GM23338 (cell line): ENCODE data around the gene LENG9. TPM values are rescaled to one million over a fixed set of nuclear protein-coding genes. Genes with fewer than 3 reads are reported as not detected.
"Not testable (repeated sequence)": the region's sequence is repeated elsewhere in the genome, so short reads cannot be mapped to it uniquely, and the experiment has no call there.

Experiments used
- ATAC-seq: fragments of 200-7000 bp; cut with Tn5 transposase; 3 replicates; pipeline ENCODE4 v1.9.1; 2020
- DNase-seq: peaks from one replicate; pipeline ENCODE4 v3.0.0-alpha.2; 2015; ENCODE audit warnings: low spot score
- H2AFZ ChIP-seq: fragments of 200-600 bp; sonication (generic); 2 replicates; pipeline ENCODE4 v1.8.0; 2016; ENCODE audit warnings: antibody characterized with exemption, mild to moderate bottlenecking, moderate library complexity
- H3F3A ChIP-seq: fragments of 200-600 bp; sonication (generic); replicated peaks from 2 replicates; pipeline ENCODE4 v1.8.0; 2017; ENCODE audit warnings: antibody characterized with exemption, mixed run types, low read depth
- H3K27ac ChIP-seq: fragments of 200-600 bp; sonication (generic); 2 replicates; pipeline ENCODE4 v1.6.1; 2016; ENCODE audit warnings: low read depth
- H3K27me3 ChIP-seq: fragments of 200-600 bp; sonication (generic); 2 replicates; pipeline ENCODE4 v1.8.0; 2016; ENCODE audit warnings: mild to moderate bottlenecking, mixed run types, moderate library complexity; ENCODE audit not compliant: insufficient read depth
- H3K36me3 ChIP-seq: fragments of 200-600 bp; sonication (generic); 2 replicates; pipeline ENCODE4 v1.8.0; 2016; ENCODE audit warnings: mild to moderate bottlenecking; ENCODE audit not compliant: insufficient read depth
- H3K4me1 ChIP-seq: fragments of 200-600 bp; sonication (generic); 2 replicates; pipeline ENCODE4 v1.8.0; 2016; ENCODE audit warnings: mild to moderate bottlenecking, moderate library complexity; ENCODE audit not compliant: insufficient read depth
- H3K4me2 ChIP-seq: fragments of 200-600 bp; sonication (generic); 2 replicates; pipeline ENCODE4 v1.7.1; 2017; ENCODE audit warnings: mixed run types
- H3K4me3 ChIP-seq: fragments of 200-600 bp; sonication (generic); 2 replicates; pipeline ENCODE4 v1.6.1; 2016; ENCODE audit warnings: mixed run types
- H3K79me2 ChIP-seq: fragments of 200-600 bp; sonication (generic); replicated peaks from 2 replicates; pipeline ENCODE4 v1.8.0; 2017; ENCODE audit warnings: mild to moderate bottlenecking; ENCODE audit not compliant: insufficient read depth
- H3K9me2 ChIP-seq: fragments of 200-600 bp; sonication (generic); 2 replicates; pipeline ENCODE4 v1.8.0; 2017; ENCODE audit not compliant: insufficient read depth
- H4K20me1 ChIP-seq: fragments of 200-600 bp; sonication (generic); replicated peaks from 2 replicates; pipeline ENCODE4 v1.8.0; 2017; ENCODE audit warnings: mild to moderate bottlenecking; ENCODE audit not compliant: insufficient read depth
- H3K27ac Mint-ChIP-seq: 2 replicates; pipeline ENCODE4 v1.8.0; 2020; ENCODE audit warnings: inconsistent platforms, mild to moderate bottlenecking, moderate library complexity, mixed read lengths
- H3K27me3 Mint-ChIP-seq: 3 replicates; pipeline ENCODE4 v1.8.0; 2022; ENCODE audit warnings: low read depth, mild to moderate bottlenecking, moderate library complexity, mixed read lengths, inconsistent platforms; ENCODE audit not compliant: insufficient read depth, poor library complexity
- H3K36me3 Mint-ChIP-seq: 3 replicates; pipeline ENCODE4 v1.8.0; 2021; ENCODE audit warnings: low read depth, mild to moderate bottlenecking, inconsistent platforms, moderate library complexity, mixed read lengths
- H3K4me1 Mint-ChIP-seq: 3 replicates; pipeline ENCODE4 v1.8.0; 2020; ENCODE audit warnings: mild to moderate bottlenecking, inconsistent platforms, mixed read lengths
- H3K4me3 Mint-ChIP-seq: 3 replicates; pipeline ENCODE4 v1.8.0; 2021; ENCODE audit warnings: moderate library complexity, mild to moderate bottlenecking, inconsistent platforms, mixed read lengths
- H3K9me3 Mint-ChIP-seq: 3 replicates; pipeline ENCODE4 v1.8.0; 2020; ENCODE audit warnings: moderate library complexity, mild to moderate bottlenecking, inconsistent platforms, mixed read lengths
- ETS1 ChIP-seq: IDR thresholded peaks from 2 replicates; pipeline ENCODE4 v1.6.1; 2016; ENCODE audit warnings: antibody characterized with exemption
- EZH2phosphoT487 ChIP-seq: fragments of 200-600 bp; sonication (generic); IDR thresholded peaks from one replicate; pipeline ENCODE4 v1.8.1; 2018; ENCODE audit warnings: antibody characterized with exemption; ENCODE audit not compliant: unreplicated experiment
- ZNF114 ChIP-seq: fragments of 250-450 bp; sonication (Bioruptor Pico); IDR thresholded peaks from 2 replicates; pipeline ENCODE4 v1.5.0; 2020; ENCODE audit warnings: mild to moderate bottlenecking, moderate library complexity
- ZNF331 ChIP-seq: fragments of 250-450 bp; sonication (Bioruptor Pico); IDR thresholded peaks from 2 replicates; pipeline ENCODE4 v1.5.0; 2020; ENCODE audit warnings: low read depth, mild to moderate bottlenecking, moderate library complexity
- polyA plus RNA-seq: library from polyadenylated mRNA; unstranded; fragments of >200 nt; fragmentation: Nextera tagmentation; extraction: Ambion mirVana; gene quantifications from 2 replicates; pipeline ENCODE4 v1.2.1, GENCODE V29; 2016
- total RNA-seq: library from RNA; depleted of rRNA; stranded (reverse); fragments of >200 nt; shearing (Covaris generic); gene quantifications from 2 replicates; pipeline ENCODE4 v1.2.3, GENCODE V29; 2014
- TF ChIP-seq, protein P1 (sequence below): IDR thresholded peaks from one replicate; pipeline ENCODE4 v1.6.1; 2018; ENCODE audit warnings: antibody characterized with exemption; ENCODE audit not compliant: unreplicated experiment

LENG9 gene
- total and polyA plus RNA-seq, 2 experiments from 2014 or later = 0.26 to 6.4 TPM

- H3K9me3 Mint-ChIP-seq = peaks cover 84% of the 10 kb centered on the region
- H3K4me3 Mint-ChIP-seq, ATAC-seq: not testable (repeated sequence)
These were observed 43.6 kb upstream of the LENG9 start for GRCh38 chr19:54507038-54507717.

GRCh38 chr19:54506079-54506478, 42.5 kb upstream of the LENG9 start:
- no peaks in the 10 kb centered on the region for H3K79me2 ChIP-seq
- Mint-ChIP-seq H3K9me3 (peaks cover 80% of the 10 kb centered on the region), H3K36me3 (peaks cover 31% of the 10 kb centered on the region), H3K4me3 (no peak overlapping the region), H3K4me1 (no peaks in the 10 kb centered on the region), H3K27ac (no peak overlapping the region), H3K27me3 (peaks cover 3% of the 10 kb centered on the region)
- ATAC-seq (no peak), DNase-seq (no peak)
- no peak overlapping the region for H3K27ac ChIP-seq
- TF ChIP-seq, protein P1, sequence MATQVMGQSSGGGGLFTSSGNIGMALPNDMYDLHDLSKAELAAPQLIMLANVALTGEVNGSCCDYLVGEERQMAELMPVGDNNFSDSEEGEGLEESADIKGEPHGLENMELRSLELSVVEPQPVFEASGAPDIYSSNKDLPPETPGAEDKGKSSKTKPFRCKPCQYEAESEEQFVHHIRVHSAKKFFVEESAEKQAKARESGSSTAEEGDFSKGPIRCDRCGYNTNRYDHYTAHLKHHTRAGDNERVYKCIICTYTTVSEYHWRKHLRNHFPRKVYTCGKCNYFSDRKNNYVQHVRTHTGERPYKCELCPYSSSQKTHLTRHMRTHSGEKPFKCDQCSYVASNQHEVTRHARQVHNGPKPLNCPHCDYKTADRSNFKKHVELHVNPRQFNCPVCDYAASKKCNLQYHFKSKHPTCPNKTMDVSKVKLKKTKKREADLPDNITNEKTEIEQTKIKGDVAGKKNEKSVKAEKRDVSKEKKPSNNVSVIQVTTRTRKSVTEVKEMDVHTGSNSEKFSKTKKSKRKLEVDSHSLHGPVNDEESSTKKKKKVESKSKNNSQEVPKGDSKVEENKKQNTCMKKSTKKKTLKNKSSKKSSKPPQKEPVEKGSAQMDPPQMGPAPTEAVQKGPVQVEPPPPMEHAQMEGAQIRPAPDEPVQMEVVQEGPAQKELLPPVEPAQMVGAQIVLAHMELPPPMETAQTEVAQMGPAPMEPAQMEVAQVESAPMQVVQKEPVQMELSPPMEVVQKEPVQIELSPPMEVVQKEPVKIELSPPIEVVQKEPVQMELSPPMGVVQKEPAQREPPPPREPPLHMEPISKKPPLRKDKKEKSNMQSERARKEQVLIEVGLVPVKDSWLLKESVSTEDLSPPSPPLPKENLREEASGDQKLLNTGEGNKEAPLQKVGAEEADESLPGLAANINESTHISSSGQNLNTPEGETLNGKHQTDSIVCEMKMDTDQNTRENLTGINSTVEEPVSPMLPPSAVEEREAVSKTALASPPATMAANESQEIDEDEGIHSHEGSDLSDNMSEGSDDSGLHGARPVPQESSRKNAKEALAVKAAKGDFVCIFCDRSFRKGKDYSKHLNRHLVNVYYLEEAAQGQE = no peak
- no peak for TF ChIP-seq ZNF114 (CRISPR knock-in tag)
- TF ChIP-seq EZH2phosphoT487 = no peak
- no peak for TF ChIP-seq ETS1
- TF ChIP-seq ZNF331 = no peak
- H3K36me3 ChIP-seq = no peaks in the 10 kb centered on the region
- no peaks in the 10 kb centered on the region for H4K20me1 ChIP-seq
- no peak overlapping the region for H2AFZ ChIP-seq
- no peaks in the 10 kb centered on the region for H3K27me3 ChIP-seq
- H3K9me2 ChIP-seq = no peaks in the 10 kb centered on the region
- H3F3A ChIP-seq = no peaks in the 10 kb centered on the region
- H3K4me2 ChIP-seq = no peak overlapping the region
- no peaks in the 10 kb centered on the region for H3K4me1 ChIP-seq
- no peak overlapping the region for H3K4me3 ChIP-seq

More at GRCh38 chr19:54507038-54507717, 43.6 kb upstream of the LENG9 start:
- H4K20me1 ChIP-seq, H3K27me3 ChIP-seq, H3K36me3 ChIP-seq, H3K4me1 ChIP-seq, H3K27me3 Mint-ChIP-seq, H2AFZ ChIP-seq, H3K9me2 ChIP-seq, H3K79me2 ChIP-seq, H3F3A ChIP-seq, DNase-seq, H3K27ac ChIP-seq, H3K4me2 ChIP-seq, H3K4me1 Mint-ChIP-seq, H3K4me3 ChIP-seq, H3K27ac Mint-ChIP-seq: not testable (repeated sequence)
- H3K36me3 Mint-ChIP-seq = peaks cover 32% of the 10 kb centered on the region

GRCh38 chr19:54505542-54505941, 42.0 kb upstream of the LENG9 start:
- not testable (repeated sequence) for H3K27ac ChIP-seq, H3K27ac Mint-ChIP-seq, H3K4me3 ChIP-seq, H3K79me2 ChIP-seq, H3K4me3 Mint-ChIP-seq, H3K27me3 ChIP-seq, H2AFZ ChIP-seq, H3K9me2 ChIP-seq, H3F3A ChIP-seq, ATAC-seq, H3K4me2 ChIP-seq, H3K4me1 ChIP-seq, H4K20me1 ChIP-seq, H3K4me1 Mint-ChIP-seq, H3K36me3 ChIP-seq, DNase-seq, H3K27me3 Mint-ChIP-seq
- Mint-ChIP-seq H3K9me3 (peaks cover 84% of the 10 kb centered on the region), H3K36me3 (peaks cover 30% of the 10 kb centered on the region)
